ENCODE results near the gene JAM3.
"Not testable (repeated sequence)": the region's sequence is repeated elsewhere in the genome, so short reads cannot be mapped to it uniquely, and the experiment has no call there.

- TF ChIP-seq CTCF (conservative IDR thresholded peaks at IDR 0.05); ZFX (IDR thresholded peaks at IDR 0.05): not testable (repeated sequence)
Observed at GRCh38 chr11:134188092-134188491, 119.2 kb downstream of the JAM3 start.

Measured in C4-2B (cell line).